H1 (cell line): ENCODE measurements around the gene USP35. TPM values are rescaled to one million over a fixed set of nuclear protein-coding genes. Genes with fewer than 3 reads are reported as not detected.

Source experiments
- E2F6 ChIP-seq: IDR thresholded peaks from 2 replicates; pipeline ENCODE4 v1.6.1; 2012; ENCODE audit warnings: inconsistent platforms
- HDAC2 ChIP-seq, 2 experiments: fragments of 300-600 bp in 1 of 2; sonication (generic) in 1 of 2; IDR thresholded peaks; 2 replicates each; pipeline ENCODE4 v1.6.1; 2011 to 2012; ENCODE audit warnings: low read depth in 2 of 2, low read length in 2 of 2, mild to moderate bottlenecking in 2 of 2, moderate library complexity in 2 of 2, borderline replicate concordance in 1 of 2, inconsistent platforms in 1 of 2
- KDM4A ChIP-seq: IDR thresholded peaks from one replicate; pipeline ENCODE4 v1.7.1; 2012; ENCODE audit warnings: low read depth, mild to moderate bottlenecking, moderate library complexity, low read length, inconsistent platforms; ENCODE audit not compliant: severe bottlenecking
- MAFK ChIP-seq: IDR thresholded peaks from 2 replicates; pipeline ENCODE4 v1.6.1; 2012; ENCODE audit warnings: low read depth, mild to moderate bottlenecking, improper control_type of control experiment, low read length
- polyA plus RNA-seq, 7 experiments: library from polyadenylated mRNA; depleted of rRNA in 3 of 7; stranded (reverse) in 5 of 7; unstranded in 2 of 7; fragments of >200 nt in 5 of 7; fragments of 200-250 nt in 2 of 7; gene quantifications; 1 replicate in 5 of 7; 2 replicates in 1 of 7; 4 replicates in 1 of 7; pipeline versions ENCODE4 v1.2.1 to v1.2.3, GENCODE V29; 2011 to 2013; ENCODE audit warnings: missing spikeins in 2 of 7, mixed read lengths in 2 of 7
- total RNA-seq: library from RNA; stranded (reverse); fragmentation: NEBNext Ultra II Directional; extraction: Animal tissue kit (Norgen Biotek cat#: 25700); gene quantifications from 2 replicates; pipeline ENCODE4 v1.2.1, GENCODE V29; 2021

The USP35 gene
- total and polyA plus RNA-seq, 2 of the 8 experiments (the other 6 are each of a cell fraction or from before 2014, with no cell fraction given), result 4.6 to 6.8 TPM

GRCh38 chr11:78189851-78190250 is 1.1 kb downstream of the USP35 start (continued):
- TF ChIP-seq MAFK (no peak), KDM4A (no peak), E2F6 (no peak), HDAC2 (IDR thresholded peaks at IDR 0.05; ENCODE audit: borderline replicate concordance in 1 of 2, low read depth in 2 of 2, low read length in 2 of 2) (no peak)
- TF ChIP-seq, all 59 proteins: peak for 0
